HG03097 (cell line): ENCODE measurements around the gene ERLIN1.
"Not testable (repeated sequence)": the region's sequence is repeated elsewhere in the genome, so short reads cannot be mapped to it uniquely, and the experiment has no call there.

Experiments
- ATAC-seq: cut with Tn5 transposase; IDR thresholded peaks from one replicate; pipeline ENCODE4 v1.9.1; 2021; ENCODE audit not compliant: unreplicated experiment, low FRiP score

The ERLIN1 gene

GRCh38 chr10:100138921-100139496 lies 46.8 kb downstream of the ERLIN1 start:
- ATAC-seq: no peak

- ATAC-seq: no peak
Measured at GRCh38 chr10:100135486-100135885, 50.3 kb downstream of the ERLIN1 start.

- no peak for ATAC-seq
Measured at GRCh38 chr10:100133801-100134200, 52.0 kb downstream of the ERLIN1 start.

- ATAC-seq: no peak
Measured at GRCh38 chr10:100132427-100132826, 53.4 kb downstream of the ERLIN1 start.

GRCh38 chr10:100131571-100131970 lies 54.3 kb downstream of the ERLIN1 start:
- no peak for ATAC-seq

GRCh38 chr10:100130831-100131230 lies 55.0 kb downstream of the ERLIN1 start:
- no peak for ATAC-seq

GRCh38 chr10:100129424-100129823 lies 56.4 kb downstream of the ERLIN1 start:
- ATAC-seq: no peak

- ATAC-seq: no peak
Measured at GRCh38 chr10:100128951-100129350, 56.9 kb downstream of the ERLIN1 start.

- not testable (repeated sequence) for ATAC-seq
Measured at GRCh38 chr10:100125335-100125734, 60.5 kb downstream of the ERLIN1 start.

GRCh38 chr10:100124097-100124496 lies 61.7 kb downstream of the ERLIN1 start:
- no peak for ATAC-seq

GRCh38 chr10:100122780-100123179 lies 63.0 kb downstream of the ERLIN1 start:
- no peak for ATAC-seq

GRCh38 chr10:100120550-100120949 lies 65.3 kb downstream of the ERLIN1 start:
- no peak for ATAC-seq

- no peak for ATAC-seq
Measured at GRCh38 chr10:100119726-100120125, 66.1 kb downstream of the ERLIN1 start.

GRCh38 chr10:100114976-100115770 lies 70.7 kb downstream of the ERLIN1 start:
- ATAC-seq: no peak

- no peak for ATAC-seq
Measured at GRCh38 chr10:100114460-100114859, 71.4 kb downstream of the ERLIN1 start.

GRCh38 chr10:100109670-100110069 lies 76.2 kb downstream of the ERLIN1 start:
- ATAC-seq: no peak

GRCh38 chr10:100106865-100107264 lies 79.0 kb downstream of the ERLIN1 start:
- no peak for ATAC-seq

GRCh38 chr10:100104300-100104699 lies 81.5 kb downstream of the ERLIN1 start:
- no peak for ATAC-seq

GRCh38 chr10:100103581-100103980 lies 82.2 kb downstream of the ERLIN1 start:
- no peak for ATAC-seq

- ATAC-seq: no peak
Measured at GRCh38 chr10:100101192-100102076, 84.4 kb downstream of the ERLIN1 start.

GRCh38 chr10:100100651-100101184 lies 85.1 kb downstream of the ERLIN1 start:
- no peak for ATAC-seq
